Heart left ventricle (tissue), 13 donors: ENCODE data around the gene SYCP3.

Experiments used
- POLR2A ChIP-seq, 2 donors: fragments of 450-650 bp; IDR thresholded peaks; one replicate each; pipeline ENCODE4 v1.6.1; 2017; ENCODE audit warnings: antibody characterized with exemption in 2 of 2, mild to moderate bottlenecking in 2 of 2, moderate library complexity in 2 of 2
- TF ChIP-seq, protein P1 (sequence below), 12 donors: fragments of 200-600 bp; sonication (generic) in 4 of 12; IDR thresholded peaks; one replicate each; pipeline versions ENCODE4 v1.5.0 to v1.8.0; 2018 to 2022; ENCODE audit warnings: antibody characterized with exemption in 12 of 12, mild to moderate bottlenecking in 5 of 12
- donor health status: ischemic (EF 13 %, LVEDD 7.1; RV severe dilation, severe dysfunction).
- donor health status: DM: no; HTN: yes; CAD: no.
- donor health status: DM: no; HTN: no; CAD: no.
- donor health status: ischemic (EF 25% LVEDD 6.9; RV normal size, moderate dysfunction).
- donor health status: ischemic (EF 25% LVEDD 5.7; RV mildly dilated, moderate dysfunction).
- donor health status: ischemic (EF 35%, LVEDD 5.7; RV mildly dilated, moderate dysfunction).
- donor health status: nonischemic (EF 11% LVEDD 7.7; RV severe dilation, severe dysfunction).
- donor health status: DM: yes; HTN: yes; CAD: no.
- donor health status: PGD.
- donor health status: ischemic (EF 29% LVEDD 5.4; RV normal size, mild dysfunction).
- donor health status: nonischemic (EF 23%, LVEDD 6.1; RV moderate dilation, normal function).

DNA sequence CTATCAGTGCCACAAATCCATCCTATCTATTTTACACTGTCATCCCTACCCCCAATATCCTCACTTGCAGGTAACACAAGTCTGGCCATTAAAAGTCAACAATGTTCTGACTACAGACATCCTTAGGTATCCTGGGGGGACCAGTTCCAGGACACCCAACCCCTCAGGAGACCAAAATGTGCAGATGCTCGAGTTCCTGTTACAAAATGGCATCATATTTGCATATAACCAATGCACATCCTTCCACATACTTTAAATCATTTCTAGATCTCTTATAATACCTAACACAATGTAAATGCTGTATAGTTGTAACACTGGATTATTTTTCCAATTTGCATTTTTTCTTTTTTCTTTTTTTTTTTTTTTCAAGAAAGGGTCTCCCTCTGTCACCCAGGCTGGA is 6.9 kb downstream of the SYCP3 start:
- TF ChIP-seq, protein P1, sequence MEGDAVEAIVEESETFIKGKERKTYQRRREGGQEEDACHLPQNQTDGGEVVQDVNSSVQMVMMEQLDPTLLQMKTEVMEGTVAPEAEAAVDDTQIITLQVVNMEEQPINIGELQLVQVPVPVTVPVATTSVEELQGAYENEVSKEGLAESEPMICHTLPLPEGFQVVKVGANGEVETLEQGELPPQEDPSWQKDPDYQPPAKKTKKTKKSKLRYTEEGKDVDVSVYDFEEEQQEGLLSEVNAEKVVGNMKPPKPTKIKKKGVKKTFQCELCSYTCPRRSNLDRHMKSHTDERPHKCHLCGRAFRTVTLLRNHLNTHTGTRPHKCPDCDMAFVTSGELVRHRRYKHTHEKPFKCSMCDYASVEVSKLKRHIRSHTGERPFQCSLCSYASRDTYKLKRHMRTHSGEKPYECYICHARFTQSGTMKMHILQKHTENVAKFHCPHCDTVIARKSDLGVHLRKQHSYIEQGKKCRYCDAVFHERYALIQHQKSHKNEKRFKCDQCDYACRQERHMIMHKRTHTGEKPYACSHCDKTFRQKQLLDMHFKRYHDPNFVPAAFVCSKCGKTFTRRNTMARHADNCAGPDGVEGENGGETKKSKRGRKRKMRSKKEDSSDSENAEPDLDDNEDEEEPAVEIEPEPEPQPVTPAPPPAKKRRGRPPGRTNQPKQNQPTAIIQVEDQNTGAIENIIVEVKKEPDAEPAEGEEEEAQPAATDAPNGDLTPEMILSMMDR (IDR thresholded peaks at IDR 0.05), result no peak
- no peak for TF ChIP-seq POLR2A (IDR thresholded peaks at IDR 0.05)
